Liver (tissue), 9 donors: Measurements from ENCODE around the gene FAM210B. TPM values are rescaled to one million over a fixed set of nuclear protein-coding genes. Genes with fewer than 3 reads are reported as not detected.
"Not testable (repeated sequence)": the region's sequence is repeated elsewhere in the genome, so short reads cannot be mapped to it uniquely, and the experiment has no call there.

Source experiments
- DNase-seq: peaks from one replicate; pipeline ENCODE4 v3.0.0-alpha.2; 2017; ENCODE audit warnings: low spot score
- H3K27ac ChIP-seq, 2 donors: one replicate each; pipeline ENCODE4 v1.7.0; 2013; ENCODE audit warnings: inconsistent platforms in 2 of 2, low read length in 2 of 2, control low read depth in 1 of 2, low read depth in 1 of 2, mild to moderate bottlenecking in 1 of 2
- H3K27me3 ChIP-seq, 4 donors: one replicate each; pipeline versions ENCODE4 v1.6.1 to v1.7.0; 2013; ENCODE audit warnings: low read length in 3 of 4, inconsistent platforms in 1 of 4, mild to moderate bottlenecking in 1 of 4, moderate library complexity in 1 of 4; ENCODE audit not compliant: control insufficient read depth in 4 of 4, insufficient read depth in 4 of 4
- H3K36me3 ChIP-seq, 4 donors: one replicate each; pipeline versions ENCODE4 v1.6.1 to v1.7.0; 2013; ENCODE audit warnings: low read length in 3 of 4, mild to moderate bottlenecking in 3 of 4, low read depth in 1 of 4, moderate library complexity in 1 of 4; ENCODE audit not compliant: control insufficient read depth in 4 of 4, insufficient read depth in 3 of 4
- H3K4me1 ChIP-seq, 4 donors: one replicate each; pipeline versions ENCODE4 v1.6.1 to v1.7.0; 2013; ENCODE audit warnings: low read length in 3 of 4, mild to moderate bottlenecking in 3 of 4, moderate library complexity in 1 of 4; ENCODE audit not compliant: control insufficient read depth in 4 of 4, insufficient read depth in 4 of 4
- H3K4me3 ChIP-seq, 3 donors: one replicate each; pipeline versions ENCODE4 v1.6.1 to v1.7.0; 2013; ENCODE audit warnings: low read length in 3 of 3, control low read depth in 1 of 3, low read depth in 1 of 3, mild to moderate bottlenecking in 1 of 3
- H3K9ac ChIP-seq, 2 donors: one replicate each; pipeline ENCODE4 v1.7.0; 2013; ENCODE audit warnings: low read length in 2 of 2, mild to moderate bottlenecking in 2 of 2, moderate library complexity in 2 of 2, control low read depth in 1 of 2, low read depth in 1 of 2
- H3K9me3 ChIP-seq, 4 donors: one replicate each; pipeline versions ENCODE4 v1.6.1 to v1.7.0; 2013; ENCODE audit warnings: low read length in 3 of 4; ENCODE audit not compliant: control insufficient read depth in 4 of 4
- ATF3 ChIP-seq: IDR thresholded peaks from 2 replicates; pipeline ENCODE4 v1.6.1; 2016; ENCODE audit warnings: antibody characterized with exemption
- CTCF ChIP-seq: fragments of 150-350 bp; IDR thresholded peaks from 2 replicates; pipeline ENCODE4 v1.5.1; 2017; ENCODE audit warnings: improper control_type of control experiment, low read depth, low read length; ENCODE audit not compliant: missing input control
- EGR1 ChIP-seq, 2 donors: IDR thresholded peaks; 2 replicates each; pipeline ENCODE4 v1.6.1; 2016 to 2018; ENCODE audit warnings: antibody characterized with exemption in 2 of 2, low read depth in 2 of 2
- FOXA1 ChIP-seq: IDR thresholded peaks from 2 replicates; pipeline ENCODE4 v1.6.1; 2016; ENCODE audit warnings: antibody characterized with exemption
- FOXA2 ChIP-seq: IDR thresholded peaks from 2 replicates; pipeline ENCODE4 v1.6.1; 2016; ENCODE audit warnings: antibody characterized with exemption
- GABPA ChIP-seq, 2 donors: IDR thresholded peaks in 1 of 2; conservative IDR thresholded peaks in 1 of 2; 2 replicates each; pipeline ENCODE4 v1.6.1; 2016; ENCODE audit warnings: antibody characterized with exemption in 2 of 2, mild to moderate bottlenecking in 1 of 2, moderate library complexity in 1 of 2
- HNF4A ChIP-seq, 2 donors: conservative IDR thresholded peaks; 2 replicates each; pipeline ENCODE4 v1.6.1; 2016; ENCODE audit warnings: antibody characterized with exemption in 2 of 2, mild to moderate bottlenecking in 2 of 2
- HNF4G ChIP-seq: IDR thresholded peaks from 2 replicates; pipeline ENCODE4 v1.6.1; 2016; ENCODE audit warnings: antibody characterized with exemption
- JUND ChIP-seq, 2 donors: IDR thresholded peaks; 2 replicates each; pipeline ENCODE4 v1.6.1; 2016; ENCODE audit warnings: antibody characterized with exemption in 2 of 2
- MAX ChIP-seq: IDR thresholded peaks from 2 replicates; pipeline ENCODE4 v1.6.1; 2016; ENCODE audit warnings: antibody characterized with exemption
- NR2F2 ChIP-seq: IDR thresholded peaks from 2 replicates; pipeline ENCODE4 v1.6.1; 2016; ENCODE audit warnings: antibody characterized with exemption
- RAD21 ChIP-seq, 2 donors: IDR thresholded peaks; 2 replicates each; pipeline ENCODE4 v1.6.1; 2016; ENCODE audit warnings: antibody characterized with exemption in 2 of 2, mild to moderate bottlenecking in 2 of 2
- RXRA ChIP-seq, 2 donors: IDR thresholded peaks; 2 replicates each; pipeline ENCODE4 v1.6.1; 2017 to 2018; ENCODE audit warnings: antibody characterized with exemption in 2 of 2, mild to moderate bottlenecking in 1 of 2
- SP1 ChIP-seq: IDR thresholded peaks from 2 replicates; pipeline ENCODE4 v1.6.1; 2018; ENCODE audit warnings: antibody characterized with exemption, mild to moderate bottlenecking
- TAF1 ChIP-seq: conservative IDR thresholded peaks from 2 replicates; pipeline ENCODE4 v1.6.1; 2016; ENCODE audit warnings: antibody characterized with exemption, mild to moderate bottlenecking
- YY1 ChIP-seq: IDR thresholded peaks from 2 replicates; pipeline ENCODE4 v1.6.1; 2016; ENCODE audit warnings: antibody characterized with exemption, mild to moderate bottlenecking
- WGBS: extraction: QIAGEN DNeasy Blood & Tissue Kit; methylation state at CpG from one replicate; pipeline ENCODE4 v1.1.7; 2013; 5-methylcytosine and 5-hydroxymethylcytosine counted together
- polyA plus RNA-seq, 2 donors: library from polyadenylated mRNA; stranded (reverse) in 1 of 2; unstranded in 1 of 2; fragments of 200-250 nt in 1 of 2; fragments of >200 nt in 1 of 2; fragmentation: Nextera tagmentation in 1 of 2; extraction: Ambion mirVana in 1 of 2; gene quantifications; one replicate each; pipeline versions ENCODE4 v1.2.1 to v1.2.3, GENCODE V29; 2013 to 2015
- total RNA-seq, 2 donors: library from RNA; depleted of rRNA; stranded (reverse); fragments of >200 nt; gene quantifications; one replicate each; pipeline ENCODE4 v1.2.3, GENCODE V29; 2014
- TF ChIP-seq, protein P1 (sequence below): IDR thresholded peaks from 2 replicates; pipeline ENCODE4 v1.6.1; 2016; ENCODE audit warnings: antibody characterized with exemption
- TF ChIP-seq, protein P2 (sequence below): IDR thresholded peaks from 2 replicates; pipeline ENCODE4 v1.6.1; 2016; ENCODE audit warnings: antibody characterized with exemption, mild to moderate bottlenecking
- donor health status: healthy.
- donor health status: healthy.
- donor health status: healthy.
- donor health status: healthy.
- donor health status: healthy.

The FAM210B gene
- total and polyA plus RNA-seq, 4 donors, result 21.8 to 139 (median 30.7) TPM

DNA sequence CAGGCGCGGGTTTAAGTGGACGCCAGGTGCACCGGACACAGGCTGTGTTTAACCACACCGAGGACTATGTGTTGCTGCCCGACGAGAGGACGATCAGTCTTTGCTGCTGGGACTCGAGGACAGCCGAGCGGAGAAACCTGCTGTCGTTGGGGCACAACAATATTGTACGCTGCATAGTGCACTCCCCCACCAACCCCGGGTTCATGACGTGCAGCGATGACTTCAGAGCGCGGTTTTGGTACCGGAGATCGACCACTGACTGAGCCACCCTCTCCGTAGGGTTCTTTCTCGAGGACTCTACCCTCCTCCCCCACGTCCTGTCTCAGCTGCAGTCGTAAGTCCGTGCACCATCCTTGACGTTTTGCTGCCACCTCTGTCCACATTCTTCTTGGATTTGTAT is 44.7 kb downstream of the FAM210B start:
- Histone ChIP-seq H3K9me3 (no peaks in the 10 kb centered on the region), H3K4me3 (no peak overlapping the region), H3K27ac (no peak overlapping the region), H3K4me1 (no peaks in the 10 kb centered on the region), H3K36me3 (peaks cover 18 to 56% (median 40%) of the 10 kb centered on the region in 4 donors), H3K9ac (no peak overlapping the region), H3K27me3 (no peaks in the 10 kb centered on the region)
- TF ChIP-seq MAX, result no peak
- TF ChIP-seq, protein P1, sequence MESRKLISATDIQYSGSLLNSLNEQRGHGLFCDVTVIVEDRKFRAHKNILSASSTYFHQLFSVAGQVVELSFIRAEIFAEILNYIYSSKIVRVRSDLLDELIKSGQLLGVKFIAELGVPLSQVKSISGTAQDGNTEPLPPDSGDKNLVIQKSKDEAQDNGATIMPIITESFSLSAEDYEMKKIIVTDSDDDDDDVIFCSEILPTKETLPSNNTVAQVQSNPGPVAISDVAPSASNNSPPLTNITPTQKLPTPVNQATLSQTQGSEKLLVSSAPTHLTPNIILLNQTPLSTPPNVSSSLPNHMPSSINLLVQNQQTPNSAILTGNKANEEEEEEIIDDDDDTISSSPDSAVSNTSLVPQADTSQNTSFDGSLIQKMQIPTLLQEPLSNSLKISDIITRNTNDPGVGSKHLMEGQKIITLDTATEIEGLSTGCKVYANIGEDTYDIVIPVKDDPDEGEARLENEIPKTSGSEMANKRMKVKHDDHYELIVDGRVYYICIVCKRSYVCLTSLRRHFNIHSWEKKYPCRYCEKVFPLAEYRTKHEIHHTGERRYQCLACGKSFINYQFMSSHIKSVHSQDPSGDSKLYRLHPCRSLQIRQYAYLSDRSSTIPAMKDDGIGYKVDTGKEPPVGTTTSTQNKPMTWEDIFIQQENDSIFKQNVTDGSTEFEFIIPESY, result no peak
- TF ChIP-seq, protein P2, sequence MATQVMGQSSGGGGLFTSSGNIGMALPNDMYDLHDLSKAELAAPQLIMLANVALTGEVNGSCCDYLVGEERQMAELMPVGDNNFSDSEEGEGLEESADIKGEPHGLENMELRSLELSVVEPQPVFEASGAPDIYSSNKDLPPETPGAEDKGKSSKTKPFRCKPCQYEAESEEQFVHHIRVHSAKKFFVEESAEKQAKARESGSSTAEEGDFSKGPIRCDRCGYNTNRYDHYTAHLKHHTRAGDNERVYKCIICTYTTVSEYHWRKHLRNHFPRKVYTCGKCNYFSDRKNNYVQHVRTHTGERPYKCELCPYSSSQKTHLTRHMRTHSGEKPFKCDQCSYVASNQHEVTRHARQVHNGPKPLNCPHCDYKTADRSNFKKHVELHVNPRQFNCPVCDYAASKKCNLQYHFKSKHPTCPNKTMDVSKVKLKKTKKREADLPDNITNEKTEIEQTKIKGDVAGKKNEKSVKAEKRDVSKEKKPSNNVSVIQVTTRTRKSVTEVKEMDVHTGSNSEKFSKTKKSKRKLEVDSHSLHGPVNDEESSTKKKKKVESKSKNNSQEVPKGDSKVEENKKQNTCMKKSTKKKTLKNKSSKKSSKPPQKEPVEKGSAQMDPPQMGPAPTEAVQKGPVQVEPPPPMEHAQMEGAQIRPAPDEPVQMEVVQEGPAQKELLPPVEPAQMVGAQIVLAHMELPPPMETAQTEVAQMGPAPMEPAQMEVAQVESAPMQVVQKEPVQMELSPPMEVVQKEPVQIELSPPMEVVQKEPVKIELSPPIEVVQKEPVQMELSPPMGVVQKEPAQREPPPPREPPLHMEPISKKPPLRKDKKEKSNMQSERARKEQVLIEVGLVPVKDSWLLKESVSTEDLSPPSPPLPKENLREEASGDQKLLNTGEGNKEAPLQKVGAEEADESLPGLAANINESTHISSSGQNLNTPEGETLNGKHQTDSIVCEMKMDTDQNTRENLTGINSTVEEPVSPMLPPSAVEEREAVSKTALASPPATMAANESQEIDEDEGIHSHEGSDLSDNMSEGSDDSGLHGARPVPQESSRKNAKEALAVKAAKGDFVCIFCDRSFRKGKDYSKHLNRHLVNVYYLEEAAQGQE, result no peak
- no peak for TF ChIP-seq JUND (IDR thresholded peaks at IDR 0.05)
- no peak for TF ChIP-seq EGR1 (IDR thresholded peaks at IDR 0.05; ENCODE audit: low read depth in 2 of 2)
- no peak for TF ChIP-seq RXRA (IDR thresholded peaks at IDR 0.05)
- no peak for TF ChIP-seq FOXA2
- TF ChIP-seq HNF4A (conservative IDR thresholded peaks at IDR 0.05), result no peak
- TF ChIP-seq RAD21 (IDR thresholded peaks at IDR 0.05), result no peak
- TF ChIP-seq HNF4G, result no peak
- TF ChIP-seq FOXA1, result no peak
- no peak for TF ChIP-seq NR2F2
- TF ChIP-seq TAF1, result no peak
- no peak for TF ChIP-seq CTCF
- no peak for TF ChIP-seq YY1
- TF ChIP-seq SP1, result no peak
- TF ChIP-seq ATF3, result no peak
- no peak for TF ChIP-seq GABPA (IDR thresholded peaks at IDR 0.05 in 1 of 2, conservative IDR thresholded peaks at IDR 0.05 in 1 of 2)
- 97% methylated on average over 26 of the region's 26 CpGs for WGBS
- no peak for DNase-seq

DNA sequence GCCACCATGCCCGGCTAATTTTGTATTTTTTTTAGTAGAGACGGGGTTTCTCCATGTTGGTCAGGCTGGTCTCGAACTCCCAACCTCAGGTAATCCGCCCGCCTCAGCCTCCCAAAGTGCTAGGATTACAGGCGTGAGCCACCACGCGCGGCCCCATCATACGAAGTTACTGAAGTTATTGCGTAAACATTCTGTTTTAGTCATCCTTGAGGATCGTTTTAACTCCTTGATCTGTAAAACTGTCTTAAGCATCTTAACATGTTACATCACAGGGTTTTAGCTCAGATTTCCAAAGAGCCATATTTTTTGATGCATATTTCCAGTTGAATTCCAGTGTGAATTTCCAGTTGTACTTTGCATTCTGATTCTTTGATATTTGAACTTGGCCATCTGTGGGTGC is 46.6 kb downstream of the FAM210B start:
- 96% methylated on average over 12 of the region's 12 CpGs for WGBS
- H3K9me3 ChIP-seq, DNase-seq, H3K27me3 ChIP-seq, H3K27ac ChIP-seq, H3K9ac ChIP-seq, H3K4me3 ChIP-seq: not testable (repeated sequence)
- Histone ChIP-seq H3K36me3 (peaks cover 19 to 41% (median 26%) of the 10 kb centered on the region in 4 donors), H3K4me1 (peaks cover 0 to 12% (median 7%) of the 10 kb centered on the region in 4 donors)
